ENCODE data around the gene UBR3. TPM values are rescaled to one million over a fixed set of nuclear protein-coding genes. Genes with fewer than 3 reads are reported as not detected.

The UBR3 gene
- polyA plus RNA-seq, 1 donor from 2014 or later = 75.2 TPM

DNA sequence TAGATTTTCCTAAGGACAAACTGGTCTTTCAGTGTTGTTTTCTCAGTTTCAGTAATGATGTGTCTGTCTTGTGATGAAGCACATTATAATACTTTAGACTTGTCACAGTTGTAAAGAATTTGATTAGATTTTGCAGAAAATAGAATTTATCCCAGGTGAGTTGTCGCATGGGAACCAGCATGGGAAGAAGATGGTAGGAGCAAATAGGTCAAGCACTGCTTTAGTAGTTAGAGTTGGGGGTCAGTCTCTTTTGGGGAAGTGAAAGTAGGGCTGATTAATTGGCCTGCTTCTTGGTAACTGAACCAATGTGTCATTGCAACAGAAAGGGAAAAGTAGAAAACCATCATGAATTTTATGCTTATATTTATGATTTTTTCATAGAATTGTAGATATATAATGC is 197.5 kb downstream of the UBR3 start:
- H3K9me3 ChIP-seq (ENCODE audit: low read length) = no peaks in the 10 kb centered on the region
- H3K27me3 ChIP-seq (ENCODE audit: insufficient read depth, low read depth, low read length) = no peaks in the 10 kb centered on the region
- no peaks in the 10 kb centered on the region for H3K9me2 ChIP-seq (ENCODE audit: insufficient read depth, low read length)
- no peaks in the 10 kb centered on the region for H4K20me1 ChIP-seq (ENCODE audit: insufficient read depth)
- H3K4me3 ChIP-seq (ENCODE audit: low read length) = no peak overlapping the region
- no peaks in the 10 kb centered on the region for H3K36me3 ChIP-seq (ENCODE audit: insufficient read depth, low read length)
- no peak overlapping the region for H3K4me2 ChIP-seq (ENCODE audit: low read length)
- H3K79me2 ChIP-seq (replicated peaks; ENCODE audit: insufficient read depth, low read length) = no peaks in the 10 kb centered on the region
- no peak overlapping the region for H3K9ac ChIP-seq (ENCODE audit: low read length)
- no peak overlapping the region for H2AFZ ChIP-seq (ENCODE audit: low read depth, low read length)
- no peak overlapping the region for H3K27ac ChIP-seq (ENCODE audit: low read length)
- TF ChIP-seq RAD21 (conservative IDR thresholded peaks at IDR 0.05) = no peak
- H3F3A ChIP-seq (ENCODE audit: insufficient read depth, low read length, poor library complexity, severe bottlenecking) = no peaks in the 10 kb centered on the region

DNA sequence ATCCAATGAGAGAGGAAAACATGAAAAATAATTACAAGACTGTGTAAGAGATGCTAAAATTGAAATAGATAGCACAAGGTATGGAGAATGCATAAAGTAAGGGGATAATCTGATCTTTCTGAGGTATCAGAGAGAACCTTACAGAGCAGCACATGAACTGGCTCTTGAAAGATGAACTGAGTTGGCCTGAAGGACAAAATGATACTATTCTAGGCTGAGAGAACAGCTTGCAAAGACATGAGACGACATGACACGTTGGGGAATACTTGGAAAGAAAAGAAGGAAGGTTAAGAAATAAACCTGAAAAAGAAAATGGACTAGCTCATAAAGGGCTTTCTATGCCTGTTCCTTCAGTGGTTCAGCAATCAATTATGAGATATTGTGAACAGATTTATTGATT is 198.0 kb downstream of the UBR3 start:
- no peaks in the 10 kb centered on the region for H3K9me2 ChIP-seq (ENCODE audit: insufficient read depth, low read length)
- no peaks in the 10 kb centered on the region for H3K79me2 ChIP-seq (replicated peaks; ENCODE audit: insufficient read depth, low read length)
- TF ChIP-seq, protein P1, sequence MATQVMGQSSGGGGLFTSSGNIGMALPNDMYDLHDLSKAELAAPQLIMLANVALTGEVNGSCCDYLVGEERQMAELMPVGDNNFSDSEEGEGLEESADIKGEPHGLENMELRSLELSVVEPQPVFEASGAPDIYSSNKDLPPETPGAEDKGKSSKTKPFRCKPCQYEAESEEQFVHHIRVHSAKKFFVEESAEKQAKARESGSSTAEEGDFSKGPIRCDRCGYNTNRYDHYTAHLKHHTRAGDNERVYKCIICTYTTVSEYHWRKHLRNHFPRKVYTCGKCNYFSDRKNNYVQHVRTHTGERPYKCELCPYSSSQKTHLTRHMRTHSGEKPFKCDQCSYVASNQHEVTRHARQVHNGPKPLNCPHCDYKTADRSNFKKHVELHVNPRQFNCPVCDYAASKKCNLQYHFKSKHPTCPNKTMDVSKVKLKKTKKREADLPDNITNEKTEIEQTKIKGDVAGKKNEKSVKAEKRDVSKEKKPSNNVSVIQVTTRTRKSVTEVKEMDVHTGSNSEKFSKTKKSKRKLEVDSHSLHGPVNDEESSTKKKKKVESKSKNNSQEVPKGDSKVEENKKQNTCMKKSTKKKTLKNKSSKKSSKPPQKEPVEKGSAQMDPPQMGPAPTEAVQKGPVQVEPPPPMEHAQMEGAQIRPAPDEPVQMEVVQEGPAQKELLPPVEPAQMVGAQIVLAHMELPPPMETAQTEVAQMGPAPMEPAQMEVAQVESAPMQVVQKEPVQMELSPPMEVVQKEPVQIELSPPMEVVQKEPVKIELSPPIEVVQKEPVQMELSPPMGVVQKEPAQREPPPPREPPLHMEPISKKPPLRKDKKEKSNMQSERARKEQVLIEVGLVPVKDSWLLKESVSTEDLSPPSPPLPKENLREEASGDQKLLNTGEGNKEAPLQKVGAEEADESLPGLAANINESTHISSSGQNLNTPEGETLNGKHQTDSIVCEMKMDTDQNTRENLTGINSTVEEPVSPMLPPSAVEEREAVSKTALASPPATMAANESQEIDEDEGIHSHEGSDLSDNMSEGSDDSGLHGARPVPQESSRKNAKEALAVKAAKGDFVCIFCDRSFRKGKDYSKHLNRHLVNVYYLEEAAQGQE (IDR thresholded peaks at IDR 0.05; ENCODE audit: borderline replicate concordance) = no peak
- TF ChIP-seq EZH2 (IDR thresholded peaks at IDR 0.05; ENCODE audit: borderline replicate concordance, insufficient read depth, low read length, poor library complexity, severe bottlenecking) = no peak
- no peak for TF ChIP-seq SMC3 (conservative IDR thresholded peaks at IDR 0.05; ENCODE audit: poor library complexity)
- no peak for TF ChIP-seq POLR2AphosphoS5 (IDR thresholded peaks at IDR 0.05)
- H3K27me3 ChIP-seq (ENCODE audit: insufficient read depth, low read depth, low read length) = no peaks in the 10 kb centered on the region
- no peaks in the 10 kb centered on the region for H3F3A ChIP-seq (ENCODE audit: insufficient read depth, low read length, poor library complexity, severe bottlenecking)
- H3K36me3 ChIP-seq (ENCODE audit: insufficient read depth, low read length) = no peaks in the 10 kb centered on the region
- H3K4me3 ChIP-seq (ENCODE audit: low read length) = no peak overlapping the region
- H4K20me1 ChIP-seq (ENCODE audit: insufficient read depth) = no peaks in the 10 kb centered on the region
- H2AFZ ChIP-seq (ENCODE audit: low read depth, low read length) = no peak overlapping the region
- no peak overlapping the region for H3K9ac ChIP-seq (ENCODE audit: low read length)
- H3K4me2 ChIP-seq (ENCODE audit: low read length) = no peak overlapping the region
- H3K9me3 ChIP-seq (ENCODE audit: low read length) = no peaks in the 10 kb centered on the region
- no peak overlapping the region for H3K27ac ChIP-seq (ENCODE audit: low read length)

DNA sequence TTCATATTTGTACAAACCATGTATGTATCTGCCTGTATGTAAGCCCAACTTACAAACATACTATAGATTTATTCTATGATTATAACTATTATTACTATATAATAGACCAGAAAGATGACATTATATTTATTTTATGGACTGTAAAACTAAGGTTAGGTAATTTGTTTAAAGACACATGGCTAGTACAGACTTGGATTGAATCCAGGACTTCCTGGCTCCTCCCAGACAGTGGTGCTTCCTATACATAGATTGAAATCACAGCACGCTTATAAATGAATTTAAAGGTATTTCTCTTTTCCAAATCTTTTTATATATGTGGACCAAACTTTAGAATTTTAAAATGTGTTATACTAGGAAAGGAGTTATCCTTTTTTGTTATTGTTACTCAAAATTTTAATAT is 199.1 kb downstream of the UBR3 start:
- H4K20me1 ChIP-seq (ENCODE audit: insufficient read depth) = no peaks in the 10 kb centered on the region
- no peaks in the 10 kb centered on the region for H3K79me2 ChIP-seq (replicated peaks; ENCODE audit: insufficient read depth, low read length)
- TF ChIP-seq SMC3 (conservative IDR thresholded peaks at IDR 0.05; ENCODE audit: poor library complexity) (no peak), MXI1 (conservative IDR thresholded peaks at IDR 0.05; ENCODE audit: poor library complexity, severe bottlenecking) (no peak), EZH2 (IDR thresholded peaks at IDR 0.05; ENCODE audit: borderline replicate concordance, insufficient read depth, low read length, poor library complexity, severe bottlenecking) (no peak), TAF1 (IDR thresholded peaks at IDR 0.05; ENCODE audit: low read depth) (no peak), POLR2AphosphoS5 (IDR thresholded peaks at IDR 0.05) (no peak), EP300 (conservative IDR thresholded peaks at IDR 0.05; ENCODE audit: poor library complexity, severe bottlenecking) (no peak), RAD21 (conservative IDR thresholded peaks at IDR 0.05) (no peak)
- TF ChIP-seq, protein P1 (IDR thresholded peaks at IDR 0.05; ENCODE audit: borderline replicate concordance) = no peak
- TF ChIP-seq, protein P2, sequence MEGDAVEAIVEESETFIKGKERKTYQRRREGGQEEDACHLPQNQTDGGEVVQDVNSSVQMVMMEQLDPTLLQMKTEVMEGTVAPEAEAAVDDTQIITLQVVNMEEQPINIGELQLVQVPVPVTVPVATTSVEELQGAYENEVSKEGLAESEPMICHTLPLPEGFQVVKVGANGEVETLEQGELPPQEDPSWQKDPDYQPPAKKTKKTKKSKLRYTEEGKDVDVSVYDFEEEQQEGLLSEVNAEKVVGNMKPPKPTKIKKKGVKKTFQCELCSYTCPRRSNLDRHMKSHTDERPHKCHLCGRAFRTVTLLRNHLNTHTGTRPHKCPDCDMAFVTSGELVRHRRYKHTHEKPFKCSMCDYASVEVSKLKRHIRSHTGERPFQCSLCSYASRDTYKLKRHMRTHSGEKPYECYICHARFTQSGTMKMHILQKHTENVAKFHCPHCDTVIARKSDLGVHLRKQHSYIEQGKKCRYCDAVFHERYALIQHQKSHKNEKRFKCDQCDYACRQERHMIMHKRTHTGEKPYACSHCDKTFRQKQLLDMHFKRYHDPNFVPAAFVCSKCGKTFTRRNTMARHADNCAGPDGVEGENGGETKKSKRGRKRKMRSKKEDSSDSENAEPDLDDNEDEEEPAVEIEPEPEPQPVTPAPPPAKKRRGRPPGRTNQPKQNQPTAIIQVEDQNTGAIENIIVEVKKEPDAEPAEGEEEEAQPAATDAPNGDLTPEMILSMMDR (IDR thresholded peaks at IDR 0.05; ENCODE audit: poor library complexity, severe bottlenecking) = no peak
- no peaks in the 10 kb centered on the region for H3F3A ChIP-seq (ENCODE audit: insufficient read depth, low read length, poor library complexity, severe bottlenecking)
- H3K4me3 ChIP-seq (ENCODE audit: low read length) = no peak overlapping the region
- no peak overlapping the region for H3K9ac ChIP-seq (ENCODE audit: low read length)
- no peak overlapping the region for H3K4me2 ChIP-seq (ENCODE audit: low read length)
- H3K27ac ChIP-seq (ENCODE audit: low read length) = no peak overlapping the region
- no peaks in the 10 kb centered on the region for H3K9me3 ChIP-seq (ENCODE audit: low read length)
- H3K36me3 ChIP-seq (ENCODE audit: insufficient read depth, low read length) = peaks cover 1% of the 10 kb centered on the region
- H3K9me2 ChIP-seq (ENCODE audit: insufficient read depth, low read length) = no peaks in the 10 kb centered on the region
- H2AFZ ChIP-seq (ENCODE audit: low read depth, low read length) = no peak overlapping the region
- no peaks in the 10 kb centered on the region for H3K27me3 ChIP-seq (ENCODE audit: insufficient read depth, low read depth, low read length)
